Kidney epithelial cell (primary cell): Measurements from ENCODE around the gene VMP1. TPM values are rescaled to one million over a fixed set of nuclear protein-coding genes. Genes with fewer than 3 reads are reported as not detected.

Experiments used
- DNase-seq: peaks from one replicate; pipeline ENCODE4 v3.0.0-alpha.2; 2010; ENCODE audit warnings: low read depth
- H3K27me3 ChIP-seq: 2 replicates; pipeline ENCODE4 v1.6.0; 2011; ENCODE audit warnings: low read length; ENCODE audit not compliant: control insufficient read depth, insufficient read depth
- H3K36me3 ChIP-seq: 2 replicates; pipeline ENCODE4 v1.5.1; 2011; ENCODE audit warnings: low read length; ENCODE audit not compliant: control insufficient read depth, insufficient read depth
- H3K4me3 ChIP-seq: 2 replicates; pipeline ENCODE4 v1.5.1; 2011; ENCODE audit warnings: low read depth, mild to moderate bottlenecking, control low read depth, low read length
- total RNA-seq: library from RNA; depleted of rRNA; stranded (reverse); fragments of >200 nt; gene quantifications from 2 replicates; pipeline ENCODE4 v1.2.3, GENCODE V29; 2015
- TF ChIP-seq, protein P1 (sequence below): IDR thresholded peaks from 2 replicates; pipeline ENCODE4 v1.5.1; 2011; ENCODE audit warnings: mild to moderate bottlenecking, moderate library complexity, low read length, control low read depth, inconsistent platforms; ENCODE audit not compliant: insufficient read depth, poor library complexity, severe bottlenecking

VMP1 gene
- total RNA-seq, 1 donor from 2014 or later: 224 TPM

GRCh38 chr17:59874376-59874775 is 166.9 kb downstream of the VMP1 start:
- TF ChIP-seq, protein P1, sequence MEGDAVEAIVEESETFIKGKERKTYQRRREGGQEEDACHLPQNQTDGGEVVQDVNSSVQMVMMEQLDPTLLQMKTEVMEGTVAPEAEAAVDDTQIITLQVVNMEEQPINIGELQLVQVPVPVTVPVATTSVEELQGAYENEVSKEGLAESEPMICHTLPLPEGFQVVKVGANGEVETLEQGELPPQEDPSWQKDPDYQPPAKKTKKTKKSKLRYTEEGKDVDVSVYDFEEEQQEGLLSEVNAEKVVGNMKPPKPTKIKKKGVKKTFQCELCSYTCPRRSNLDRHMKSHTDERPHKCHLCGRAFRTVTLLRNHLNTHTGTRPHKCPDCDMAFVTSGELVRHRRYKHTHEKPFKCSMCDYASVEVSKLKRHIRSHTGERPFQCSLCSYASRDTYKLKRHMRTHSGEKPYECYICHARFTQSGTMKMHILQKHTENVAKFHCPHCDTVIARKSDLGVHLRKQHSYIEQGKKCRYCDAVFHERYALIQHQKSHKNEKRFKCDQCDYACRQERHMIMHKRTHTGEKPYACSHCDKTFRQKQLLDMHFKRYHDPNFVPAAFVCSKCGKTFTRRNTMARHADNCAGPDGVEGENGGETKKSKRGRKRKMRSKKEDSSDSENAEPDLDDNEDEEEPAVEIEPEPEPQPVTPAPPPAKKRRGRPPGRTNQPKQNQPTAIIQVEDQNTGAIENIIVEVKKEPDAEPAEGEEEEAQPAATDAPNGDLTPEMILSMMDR: no peak
- no peaks in the 10 kb centered on the region for H3K27me3 ChIP-seq
- H3K4me3 ChIP-seq: no peak overlapping the region
- DNase-seq: no peak
- no peaks in the 10 kb centered on the region for H3K36me3 ChIP-seq

GRCh38 chr17:59876107-59876506 is 168.7 kb downstream of the VMP1 start:
- H3K36me3 ChIP-seq: no peaks in the 10 kb centered on the region
- TF ChIP-seq, protein P1: no peak
- no peak for DNase-seq

DNA sequence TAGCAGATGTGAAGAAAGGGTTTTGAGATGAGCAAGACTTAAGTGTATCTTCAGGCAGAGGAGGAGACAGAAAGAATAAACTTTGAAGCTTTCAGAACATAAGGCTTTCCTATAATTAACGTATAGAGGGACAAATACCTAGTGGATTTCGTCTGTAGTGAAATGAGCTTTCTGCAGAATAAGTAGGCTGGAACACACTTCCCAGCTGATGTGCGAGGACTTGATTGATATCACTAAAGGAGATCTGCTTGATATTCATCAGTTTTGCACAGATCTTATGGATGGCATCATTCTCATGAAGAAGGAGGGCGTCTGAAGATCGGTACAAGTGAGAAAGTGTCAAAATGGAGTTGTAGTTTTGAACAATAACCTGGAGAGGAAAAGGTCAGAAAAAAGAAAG is 170.5 kb downstream of the VMP1 start:
- H3K36me3 ChIP-seq: no peaks in the 10 kb centered on the region
- no peaks in the 10 kb centered on the region for H3K27me3 ChIP-seq
- TF ChIP-seq, protein P1: no peak
- no peak overlapping the region for H3K4me3 ChIP-seq
- no peak for DNase-seq

More at GRCh38 chr17:59876107-59876506, 168.7 kb downstream of the VMP1 start:
- H3K27me3 ChIP-seq: no peaks in the 10 kb centered on the region
- no peak overlapping the region for H3K4me3 ChIP-seq

GRCh38 chr17:59878624-59879023 is 171.2 kb downstream of the VMP1 start:
- H3K27me3 ChIP-seq: no peaks in the 10 kb centered on the region
- H3K4me3 ChIP-seq: no peak overlapping the region
- TF ChIP-seq, protein P1: no peak
- H3K36me3 ChIP-seq: no peaks in the 10 kb centered on the region
- DNase-seq: no peak

DNA sequence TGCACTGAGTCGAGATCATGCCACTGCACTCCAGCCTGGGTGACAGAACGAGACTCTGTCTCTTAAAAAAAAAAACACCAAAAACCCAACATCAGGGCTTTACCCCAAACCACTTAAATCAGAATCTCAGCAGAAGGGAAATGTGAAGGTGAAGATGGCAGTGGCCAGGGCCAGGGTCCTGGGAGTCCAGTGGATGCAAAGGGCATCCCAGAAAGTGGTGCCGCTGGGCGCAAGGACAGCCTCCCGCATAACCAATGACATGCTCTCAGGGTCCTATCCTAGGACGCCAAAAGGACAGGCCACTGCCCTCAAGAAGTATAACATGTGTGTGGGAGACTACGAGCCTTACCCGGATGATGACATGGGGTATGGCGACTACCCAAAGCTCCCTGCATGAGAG is 177.4 kb downstream of the VMP1 start:
- TF ChIP-seq, protein P1: no peak
- peaks cover 2% of the 10 kb centered on the region for H3K36me3 ChIP-seq
- DNase-seq: no peak
- H3K4me3 ChIP-seq: no peak overlapping the region
- no peaks in the 10 kb centered on the region for H3K27me3 ChIP-seq

- TF ChIP-seq, protein P1: no peak
- DNase-seq: no peak
- Histone ChIP-seq H3K4me3 (no peak overlapping the region), H3K27me3 (no peaks in the 10 kb centered on the region), H3K36me3 (peaks cover 2% of the 10 kb centered on the region)
Observed at GRCh38 chr17:59888145-59888750, 180.8 kb downstream of the VMP1 start.
